ENCODE data around the gene AK1.

Gene AK1

DNA sequence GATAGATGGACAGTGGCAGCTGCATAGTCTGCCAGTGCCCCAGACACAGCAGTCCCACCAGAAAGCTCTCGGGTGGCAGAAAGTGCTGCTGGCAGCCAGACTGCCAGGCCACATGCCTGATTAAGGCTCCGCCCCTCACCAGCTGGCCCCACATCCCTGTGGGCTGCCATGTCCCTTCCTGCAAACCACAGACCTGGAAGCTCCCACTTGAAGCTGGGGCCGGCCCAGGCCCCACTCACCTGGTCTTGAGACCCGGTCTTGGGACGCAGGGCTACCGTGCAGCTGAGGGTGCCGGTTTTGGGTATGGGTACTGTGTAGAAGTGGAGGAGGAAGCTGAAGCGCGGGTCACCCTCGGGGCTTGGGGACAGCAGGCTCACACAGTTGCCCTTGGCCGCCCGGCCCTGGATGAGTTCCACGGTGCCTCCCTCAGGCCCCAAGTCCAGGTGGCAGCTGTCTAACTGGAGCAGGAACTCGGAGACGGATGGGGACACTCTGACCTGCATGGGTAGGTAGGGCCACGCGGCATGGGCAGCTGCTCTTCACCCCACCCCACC is 59.5 kb downstream of the AK1 start:
- no peaks in the 10 kb centered on the region for H3K27me3 Mint-ChIP-seq
- no peaks in the 10 kb centered on the region for H3K4me1 Mint-ChIP-seq (ENCODE audit: low read depth)
- H3K9me3 Mint-ChIP-seq (ENCODE audit: low read depth): no peaks in the 10 kb centered on the region
- H3K36me3 Mint-ChIP-seq: no peaks in the 10 kb centered on the region
- H3K27ac Mint-ChIP-seq: peak overlapping the region; percentile 34
- no peak overlapping the region for H3K4me3 Mint-ChIP-seq

DNA sequence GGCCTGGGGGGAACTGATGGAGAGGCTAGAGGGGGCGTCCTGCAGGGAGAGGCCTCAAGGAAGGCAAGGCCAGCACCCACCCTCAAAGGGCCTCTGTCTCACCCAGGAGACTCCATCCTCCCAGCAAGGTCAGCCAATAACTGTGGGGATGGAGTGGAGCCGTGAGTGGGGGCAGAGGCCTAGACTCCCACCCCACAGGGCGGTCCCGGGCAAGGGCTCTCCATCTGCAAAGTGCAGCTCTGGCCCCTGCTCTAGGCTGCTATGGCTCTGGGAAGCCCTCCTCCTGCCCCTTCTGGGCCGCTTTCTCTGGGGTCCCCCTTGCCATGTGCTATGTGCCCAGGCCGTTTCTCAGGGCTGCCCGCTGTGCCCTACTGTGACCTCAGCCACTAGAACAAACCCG is 60.7 kb downstream of the AK1 start:
- Mint-ChIP-seq H3K9me3 (ENCODE audit: low read depth) (no peaks in the 10 kb centered on the region), H3K36me3 (no peaks in the 10 kb centered on the region), H3K4me3 (no peak overlapping the region), H3K4me1 (ENCODE audit: low read depth) (no peaks in the 10 kb centered on the region), H3K27me3 (no peaks in the 10 kb centered on the region), H3K27ac (peak overlapping the region; percentile 64)

All from activated naive CD8-positive, alpha-beta T cell (primary cell).